Measurements from ENCODE around the gene CST4. TPM values are rescaled to one million over a fixed set of nuclear protein-coding genes. Genes with fewer than 3 reads are reported as not detected.
"Not testable (repeated sequence)": the region's sequence is repeated elsewhere in the genome, so short reads cannot be mapped to it uniquely, and the experiment has no call there.

CST4 gene
- polyA plus RNA-seq, 4 donors, result not detected

- no peak for DNase-seq (ENCODE audit: low read depth in 4 of 4, low spot score in 3 of 4)
These were observed 43.3 kb downstream of the CST4 start for GRCh38 chr20:23645575-23645974.

DNA sequence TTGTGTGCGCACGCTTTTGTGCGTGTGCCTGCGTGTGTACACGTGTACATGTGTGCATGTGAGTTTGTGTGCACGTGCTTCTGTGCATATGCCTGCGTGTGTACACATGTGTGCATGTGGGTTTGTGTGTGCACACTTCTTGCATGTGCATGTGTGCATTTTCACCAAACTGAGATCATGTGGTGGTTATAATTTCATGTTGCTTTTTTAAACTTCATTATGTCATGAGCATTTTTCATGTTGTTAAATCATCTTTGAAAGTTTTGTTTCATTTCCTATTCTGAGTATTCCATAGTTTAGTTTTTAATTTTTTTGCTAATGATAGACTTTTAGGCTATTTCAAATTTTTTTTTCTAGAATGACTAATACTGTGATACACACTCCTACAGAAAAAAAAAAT is 44.7 kb downstream of the CST4 start:
- DNase-seq (ENCODE audit: low read depth in 4 of 4, low spot score in 3 of 4), result no peak

GRCh38 chr20:23643659-23644058 is 45.2 kb downstream of the CST4 start:
- DNase-seq (ENCODE audit: low read depth in 4 of 4, low spot score in 3 of 4), result no peak

- DNase-seq (ENCODE audit: low read depth in 4 of 4, low spot score in 3 of 4), result no peak
These were observed 46.7 kb downstream of the CST4 start for GRCh38 chr20:23641936-23642751.

- no peak for DNase-seq (ENCODE audit: low read depth in 4 of 4, low spot score in 3 of 4)
These were observed 47.9 kb downstream of the CST4 start for GRCh38 chr20:23640671-23641667.

GRCh38 chr20:23640018-23640601 is 48.7 kb downstream of the CST4 start:
- DNase-seq (ENCODE audit: low read depth in 4 of 4, low spot score in 3 of 4), result no peak

- no peak for DNase-seq (ENCODE audit: low read depth in 4 of 4, low spot score in 3 of 4)
These were observed 49.3 kb downstream of the CST4 start for GRCh38 chr20:23639490-23639958.

- DNase-seq (ENCODE audit: low read depth in 4 of 4, low spot score in 3 of 4), result no peak
These were observed 50.5 kb downstream of the CST4 start for GRCh38 chr20:23638309-23638708.

GRCh38 chr20:23637282-23638221 is 51.3 kb downstream of the CST4 start, which contains the start of gene CST3:
TSS of gene CST3 (minus strand) at chr20:23637955. CDS start at chr20:23637862, 93 bp downstream.
- peak; percentile 60 to 69 (median 63) for DNase-seq (ENCODE audit: low read depth in 4 of 4, low spot score in 3 of 4)

DNA sequence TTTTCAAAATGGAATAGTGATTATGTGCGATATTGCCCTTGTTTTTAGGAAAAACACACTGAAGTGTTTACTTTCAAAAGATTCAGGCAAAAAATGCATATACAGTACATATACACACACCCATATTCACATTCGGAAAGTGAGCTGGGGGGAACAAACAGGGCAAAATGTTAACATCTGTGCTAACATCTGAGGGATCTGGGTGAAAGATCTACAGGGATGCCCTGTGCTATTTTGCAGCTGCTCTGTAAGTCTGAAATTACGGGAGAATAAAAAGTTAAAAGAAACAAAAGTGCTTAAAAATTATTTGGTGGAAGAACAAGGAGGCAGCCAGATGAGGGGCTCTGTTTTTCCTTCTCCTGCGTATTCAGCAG is 51.9 kb downstream of the CST4 start:
- no peak for DNase-seq (ENCODE audit: low read depth in 4 of 4, low spot score in 3 of 4)

DNA sequence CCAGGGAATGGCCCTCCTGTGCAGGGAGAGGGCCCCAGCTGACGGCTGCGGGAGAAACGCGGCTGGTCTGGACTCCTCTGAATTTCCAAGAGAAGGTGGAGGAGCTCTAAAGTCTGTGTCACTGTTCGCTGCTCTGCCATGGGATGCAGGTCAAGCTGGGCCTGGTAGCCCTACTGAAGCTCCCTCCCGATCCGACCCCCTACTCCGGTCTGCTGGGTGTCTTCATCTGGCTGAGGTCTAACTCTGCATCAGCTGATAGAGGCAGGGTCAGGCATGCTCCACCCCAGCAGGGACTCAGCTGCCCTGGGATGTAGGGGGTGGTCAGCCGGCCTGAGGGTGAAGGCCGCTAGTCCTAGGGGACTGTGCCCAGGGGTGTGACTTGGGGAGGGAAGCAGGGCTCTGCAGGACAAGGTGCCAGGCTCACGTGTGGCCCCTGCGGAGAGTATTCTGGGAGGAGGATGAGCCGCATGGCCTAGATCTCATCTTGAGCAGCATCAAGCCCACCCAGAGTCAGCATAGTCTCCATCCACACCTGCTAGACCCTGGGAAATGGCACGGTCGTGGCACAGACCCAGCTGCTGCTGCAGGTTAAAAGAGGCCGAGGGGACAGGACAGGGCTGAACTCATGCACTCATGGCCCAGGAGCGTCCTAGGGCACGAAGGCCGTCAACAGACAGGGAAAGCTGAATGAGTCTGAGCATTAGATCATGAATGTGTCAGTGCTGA is 52.5 kb downstream of the CST4 start:
- DNase-seq (ENCODE audit: low read depth in 4 of 4, low spot score in 3 of 4), result no peak

DNA sequence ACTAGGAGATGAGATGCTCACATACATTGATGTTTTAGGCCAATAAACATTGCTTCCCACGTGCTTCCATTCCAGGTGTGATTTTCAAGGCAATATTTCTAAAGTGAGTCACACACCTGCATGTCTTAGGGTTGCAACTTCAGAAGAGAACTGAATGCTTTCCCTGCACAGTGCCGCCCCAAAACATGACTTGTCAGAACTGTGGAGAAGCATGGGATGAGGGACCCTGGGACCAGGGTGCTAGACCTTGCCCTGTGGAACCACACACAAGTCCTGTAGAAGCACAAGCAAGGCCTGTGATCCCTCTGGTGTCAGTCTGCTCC is 53.1 kb downstream of the CST4 start:
- not testable (repeated sequence) for DNase-seq (ENCODE audit: low read depth in 4 of 4, low spot score in 3 of 4)

Other genes with a start within 250 kb of the CST4 start
- gene CSTL1, start 249.4 kb downstream of the CST4 start, polyA plus RNA-seq (ENCODE audit: insufficient read length in 4 of 4), result under 1 TPM in 1 of 4 donors, not detected in 3; 0.10 TPM
- not detected for gene CST11, start 236.2 kb downstream of the CST4 start, polyA plus RNA-seq (ENCODE audit: insufficient read length in 4 of 4)
- not detected for gene CST8, start 197.9 kb downstream of the CST4 start, polyA plus RNA-seq (ENCODE audit: insufficient read length in 4 of 4)
- not detected for gene CST9L, start 120.6 kb downstream of the CST4 start, polyA plus RNA-seq (ENCODE audit: insufficient read length in 4 of 4)
- gene CST9, start 83.1 kb downstream of the CST4 start, polyA plus RNA-seq (ENCODE audit: insufficient read length in 4 of 4), result under 1 TPM in 2 of 4 donors, not detected in 2; 0.05 to 0.17 TPM
- 100 to 1,000 TPM; 137 to 206 (median 155) TPM for gene CST3, start 51.1 kb downstream of the CST4 start, polyA plus RNA-seq (ENCODE audit: insufficient read length in 4 of 4)
- gene CST1, start 61.9 kb upstream of the CST4 start, polyA plus RNA-seq (ENCODE audit: insufficient read length in 4 of 4), result under 1 TPM in 2 of 4 donors, not detected in 2; 0.27 TPM
- gene CST2, start 137.7 kb upstream of the CST4 start, polyA plus RNA-seq (ENCODE audit: insufficient read length in 4 of 4), result not detected
- under 1 TPM in 3 of 4 donors, not detected in 1; 0.35 to 0.54 (median 0.44) TPM for gene CST5, start 190.7 kb upstream of the CST4 start, polyA plus RNA-seq (ENCODE audit: insufficient read length in 4 of 4)